B cell (primary cell): Measurements from ENCODE around the gene PHACTR1. TPM values are rescaled to one million over a fixed set of nuclear protein-coding genes. Genes with fewer than 3 reads are reported as not detected.

Source experiments
- ATAC-seq: fragments of 200-7000 bp; cut with Tn5 transposase; one replicate; pipeline ENCODE4 v1.10.0; 2021; ENCODE audit warnings: low read depth, mild to moderate bottlenecking, moderate number of reproducible peaks, moderate library complexity
- CTCF ChIA-PET: fragments of 350-600 bp; sonication (Branson Sonifier 250); formaldehyde crosslinking; loops from one replicate; lab custom pipeline; 2021; ENCODE audit warnings: antibody characterized with exemption, inconsistent platforms; lab: Charles Lee
- POLR2A ChIA-PET: fragments of 350-600 bp; sonication (Branson Sonifier 250); formaldehyde crosslinking; loops from one replicate; lab custom pipeline; 2021; ENCODE audit warnings: antibody characterized with exemption; lab: Charles Lee
- DNase-seq: peaks from one replicate; pipeline ENCODE4 v3.0.0; 2013
- H2AFZ ChIP-seq: 2 replicates; pipeline ENCODE4 v1.6.1; 2012; ENCODE audit warnings: mild to moderate bottlenecking, low read depth, low read length; ENCODE audit not compliant: insufficient read depth, poor library complexity, severe bottlenecking
- H3K27ac ChIP-seq, 2 donors: 1 replicate in 1 of 2; 2 replicates in 1 of 2; pipeline ENCODE4 v1.5.1; 2012 to 2013; ENCODE audit warnings: low read length in 2 of 2, mild to moderate bottlenecking in 2 of 2, moderate library complexity in 1 of 2
- H3K27me3 ChIP-seq, 4 experiments: fragments of 200-600 bp in 1 of 4; sonication (generic) in 1 of 4; replicated peaks in 1 of 4; 1 replicate in 2 of 4; 2 replicates in 2 of 4; pipeline versions ENCODE4 v1.6.1 to v1.7.0; 2013 to 2016; ENCODE audit warnings: low read length in 3 of 4, mild to moderate bottlenecking in 2 of 4, mixed read lengths in 1 of 4, moderate library complexity in 1 of 4; ENCODE audit not compliant: insufficient read depth in 4 of 4, control insufficient read depth in 3 of 4; ENCODE audit errors: control extremely low read depth in 1 of 4
- H3K36me3 ChIP-seq, 2 experiments: replicated peaks in 1 of 2; 1 replicate in 1 of 2; 2 replicates in 1 of 2; pipeline versions ENCODE4 v1.6.1 to v1.7.1; 2013; ENCODE audit warnings: low read length in 1 of 2; ENCODE audit not compliant: insufficient read depth in 2 of 2, control insufficient read depth in 1 of 2; ENCODE audit errors: control extremely low read depth in 1 of 2, extremely low read depth in 1 of 2
- H3K4me1 ChIP-seq, 2 donors: fragments of 200-600 bp in 1 of 2; sonication (generic) in 1 of 2; 1 replicate in 1 of 2; 2 replicates in 1 of 2; pipeline versions ENCODE4 v1.5.1 to v1.6.1; 2013 to 2017; ENCODE audit warnings: low read length in 2 of 2; ENCODE audit not compliant: control insufficient read depth in 2 of 2, insufficient read depth in 2 of 2
- H3K4me2 ChIP-seq: replicated peaks from 2 replicates; pipeline ENCODE3; 2012; ENCODE audit warnings: mild to moderate bottlenecking, low read depth, low read length; ENCODE audit not compliant: poor library complexity, severe bottlenecking
- H3K4me3 ChIP-seq, 5 experiments: fragments of 200-600 bp in 1 of 5; sonication (generic) in 1 of 5; 1 replicate in 3 of 5; 2 replicates in 2 of 5; pipeline versions ENCODE4 v1.5.1 to v1.7.0; 2011 to 2016; ENCODE audit warnings: low read length in 4 of 5, mild to moderate bottlenecking in 4 of 5, low read depth in 2 of 5, control low read depth in 1 of 5, moderate library complexity in 1 of 5; ENCODE audit not compliant: insufficient read depth in 1 of 5; ENCODE audit errors: control extremely low read depth in 1 of 5, extremely low read depth in 1 of 5
- H3K79me2 ChIP-seq: fragments of 200-600 bp; sonication (generic); one replicate; pipeline ENCODE4 v1.6.0; 2016; ENCODE audit warnings: low read length; ENCODE audit not compliant: control insufficient read depth, insufficient read depth
- H3K9ac ChIP-seq: fragments of 200-600 bp; sonication (generic); 2 replicates; pipeline ENCODE4 v1.6.1; 2017; ENCODE audit warnings: mild to moderate bottlenecking, low read length, moderate library complexity
- H3K9me3 ChIP-seq, 3 donors: one replicate each; pipeline versions ENCODE4 v1.6.1 to v1.7.1; 2013; ENCODE audit warnings: low read length in 2 of 3; ENCODE audit not compliant: control insufficient read depth in 2 of 3, insufficient read depth in 1 of 3; ENCODE audit errors: control extremely low read depth in 1 of 3
- H4K20me1 ChIP-seq: 2 replicates; pipeline ENCODE4 v1.6.0; 2012; ENCODE audit warnings: mild to moderate bottlenecking, low read length; ENCODE audit not compliant: insufficient read depth, control insufficient read depth, poor library complexity, severe bottlenecking
- H3K27ac Mint-ChIP-seq: one replicate; pipeline ENCODE4 v1.8.0; 2021; ENCODE audit warnings: mixed read lengths
- H3K27me3 Mint-ChIP-seq: one replicate; pipeline ENCODE4 v1.8.0; 2021; ENCODE audit warnings: mixed read lengths
- H3K4me1 Mint-ChIP-seq: one replicate; pipeline ENCODE4 v1.8.0; 2021; ENCODE audit warnings: mixed read lengths
- H3K4me3 Mint-ChIP-seq: one replicate; pipeline ENCODE4 v1.8.0; 2021; ENCODE audit warnings: mixed read lengths
- H3K9me3 Mint-ChIP-seq: one replicate; pipeline ENCODE4 v1.8.0; 2022; ENCODE audit warnings: mixed read lengths; ENCODE audit not compliant: insufficient read depth
- EZH2 ChIP-seq: IDR thresholded peaks from 2 replicates; pipeline ENCODE4 v1.6.1; 2012; ENCODE audit warnings: borderline replicate concordance, low read depth, mild to moderate bottlenecking, moderate library complexity, low read length; ENCODE audit not compliant: insufficient read depth, poor library complexity, severe bottlenecking
- WGBS: methylation state at CpG from one replicate; pipeline ENCODE4 v1.1.5; 2013; ENCODE audit warnings: missing lambda C conversion rate; ENCODE audit not compliant: insufficient coverage; 5-methylcytosine and 5-hydroxymethylcytosine counted together
- intact Hi-C: fragments of 100-400 bp; cut with micrococcal nuclease; formaldehyde crosslinking; loops from one replicate; pipeline ENCODE4 v1.10.0; 2022
- polyA plus RNA-seq: library from polyadenylated mRNA; depleted of rRNA; stranded (reverse); fragments of >200 nt; gene quantifications from 2 replicates; pipeline ENCODE4 v1.2.3, GENCODE V29; 2012
- total RNA-seq, 2 donors: library from RNA; stranded (reverse); fragments of 120-200 nt in 1 of 2; gene quantifications; 1 replicate in 1 of 2; 2 replicates in 1 of 2; pipeline versions ENCODE4 v1.2.3 to v1.2.4, GENCODE V29; 2013 to 2022
- TF ChIP-seq, protein P1 (sequence below): fragments of 200-600 bp; IDR thresholded peaks from one replicate; pipeline ENCODE4 v1.8.0; 2022; ENCODE audit warnings: antibody characterized with exemption, mild to moderate bottlenecking

The PHACTR1 gene
- total and polyA plus RNA-seq, 2 donors (not counting 1 experiment from before 2014, with no cell fraction given) = 30.2 to 129 TPM

GRCh38 chr6:13147376-13147775 is 430.8 kb downstream of the PHACTR1 start:
- Histone ChIP-seq H2AFZ (no peak overlapping the region), H3K4me1 (no peaks in the 10 kb centered on the region), H3K79me2 (no peaks in the 10 kb centered on the region), H3K9ac (no peak overlapping the region), H3K9me3 (peaks cover 0 to 4% (median 0%) of the 10 kb centered on the region in 3 donors), H3K4me2 (no peak overlapping the region), H3K27ac (no peak overlapping the region), H3K4me3 (no peak overlapping the region), H3K36me3 (no peaks in the 10 kb centered on the region), H3K27me3 (no peaks in the 10 kb centered on the region), H4K20me1 (no peaks in the 10 kb centered on the region)
- no CpG with 5 or more reads among the region's 1 CpG for WGBS
- Mint-ChIP-seq H3K4me3 (no peak overlapping the region), H3K27ac (no peak overlapping the region), H3K4me1 (no peaks in the 10 kb centered on the region), H3K9me3 (no peaks in the 10 kb centered on the region), H3K27me3 (peaks cover 3% of the 10 kb centered on the region)
- CTCF ChIA-PET = interaction anchor here (0.7 kb wide), 1 partner anchor 130 kb away, joined by 4 read pairs; no protein-coding TSS in a partner anchor
- POLR2A ChIA-PET = no interaction called here
- intact Hi-C loops = no loop called here
- DNase-seq = no peak
- TF ChIP-seq, protein P1, sequence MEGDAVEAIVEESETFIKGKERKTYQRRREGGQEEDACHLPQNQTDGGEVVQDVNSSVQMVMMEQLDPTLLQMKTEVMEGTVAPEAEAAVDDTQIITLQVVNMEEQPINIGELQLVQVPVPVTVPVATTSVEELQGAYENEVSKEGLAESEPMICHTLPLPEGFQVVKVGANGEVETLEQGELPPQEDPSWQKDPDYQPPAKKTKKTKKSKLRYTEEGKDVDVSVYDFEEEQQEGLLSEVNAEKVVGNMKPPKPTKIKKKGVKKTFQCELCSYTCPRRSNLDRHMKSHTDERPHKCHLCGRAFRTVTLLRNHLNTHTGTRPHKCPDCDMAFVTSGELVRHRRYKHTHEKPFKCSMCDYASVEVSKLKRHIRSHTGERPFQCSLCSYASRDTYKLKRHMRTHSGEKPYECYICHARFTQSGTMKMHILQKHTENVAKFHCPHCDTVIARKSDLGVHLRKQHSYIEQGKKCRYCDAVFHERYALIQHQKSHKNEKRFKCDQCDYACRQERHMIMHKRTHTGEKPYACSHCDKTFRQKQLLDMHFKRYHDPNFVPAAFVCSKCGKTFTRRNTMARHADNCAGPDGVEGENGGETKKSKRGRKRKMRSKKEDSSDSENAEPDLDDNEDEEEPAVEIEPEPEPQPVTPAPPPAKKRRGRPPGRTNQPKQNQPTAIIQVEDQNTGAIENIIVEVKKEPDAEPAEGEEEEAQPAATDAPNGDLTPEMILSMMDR = no peak
- TF ChIP-seq EZH2 = no peak
- no peak for ATAC-seq

DNA sequence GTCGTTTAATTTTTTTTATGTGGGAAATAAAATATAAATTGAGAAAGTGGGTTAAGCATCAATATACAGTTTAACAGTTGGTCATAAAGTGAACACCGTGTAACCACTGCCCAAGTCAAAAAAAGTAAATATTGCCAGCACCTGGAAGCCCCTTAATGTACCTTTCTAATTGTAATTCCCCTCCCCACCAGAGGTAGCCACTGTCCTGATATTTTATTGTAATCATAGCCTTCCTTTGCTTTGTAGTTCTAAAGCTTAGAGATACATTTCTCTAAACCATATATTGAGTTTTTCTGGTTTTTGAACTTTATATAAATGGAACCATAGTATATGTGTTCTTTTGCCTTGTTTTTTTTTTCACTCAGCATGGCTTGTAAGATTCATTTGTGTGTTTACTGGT is 431.2 kb downstream of the PHACTR1 start:
- Histone ChIP-seq H4K20me1 (no peaks in the 10 kb centered on the region), H3K4me2 (no peak overlapping the region), H3K4me1 (no peaks in the 10 kb centered on the region), H2AFZ (no peak overlapping the region), H3K79me2 (no peaks in the 10 kb centered on the region), H3K4me3 (no peak overlapping the region), H3K9ac (no peak overlapping the region), H3K9me3 (peaks cover 0 to 4% (median 0%) of the 10 kb centered on the region in 3 donors), H3K36me3 (no peaks in the 10 kb centered on the region), H3K27me3 (no peaks in the 10 kb centered on the region), H3K27ac (no peak overlapping the region)
- intact Hi-C loops = no loop called here
- DNase-seq (no peak), ATAC-seq (no peak)
- H3K27me3 Mint-ChIP-seq = peaks cover 3% of the 10 kb centered on the region
- WGBS = no CpG with 5 or more reads among the region's 2 CpGs
- H3K9me3 Mint-ChIP-seq = no peaks in the 10 kb centered on the region
- no peak overlapping the region for H3K27ac Mint-ChIP-seq
- CTCF ChIA-PET = interaction anchor here (0.7 kb wide), 1 partner anchor 129 kb away, joined by 4 read pairs; no protein-coding TSS in a partner anchor
- TF ChIP-seq, protein P1 = peak; percentile 11
- no peak for TF ChIP-seq EZH2
- POLR2A ChIA-PET = no interaction called here
- no peaks in the 10 kb centered on the region for H3K4me1 Mint-ChIP-seq
- no peak overlapping the region for H3K4me3 Mint-ChIP-seq
